Measurements from ENCODE around the gene KBTBD8.

Gene KBTBD8, protein sequence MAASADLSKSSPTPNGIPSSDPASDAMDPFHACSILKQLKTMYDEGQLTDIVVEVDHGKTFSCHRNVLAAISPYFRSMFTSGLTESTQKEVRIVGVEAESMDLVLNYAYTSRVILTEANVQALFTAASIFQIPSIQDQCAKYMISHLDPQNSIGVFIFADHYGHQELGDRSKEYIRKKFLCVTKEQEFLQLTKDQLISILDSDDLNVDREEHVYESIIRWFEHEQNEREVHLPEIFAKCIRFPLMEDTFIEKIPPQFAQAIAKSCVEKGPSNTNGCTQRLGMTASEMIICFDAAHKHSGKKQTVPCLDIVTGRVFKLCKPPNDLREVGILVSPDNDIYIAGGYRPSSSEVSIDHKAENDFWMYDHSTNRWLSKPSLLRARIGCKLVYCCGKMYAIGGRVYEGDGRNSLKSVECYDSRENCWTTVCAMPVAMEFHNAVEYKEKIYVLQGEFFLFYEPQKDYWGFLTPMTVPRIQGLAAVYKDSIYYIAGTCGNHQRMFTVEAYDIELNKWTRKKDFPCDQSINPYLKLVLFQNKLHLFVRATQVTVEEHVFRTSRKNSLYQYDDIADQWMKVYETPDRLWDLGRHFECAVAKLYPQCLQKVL

DNA sequence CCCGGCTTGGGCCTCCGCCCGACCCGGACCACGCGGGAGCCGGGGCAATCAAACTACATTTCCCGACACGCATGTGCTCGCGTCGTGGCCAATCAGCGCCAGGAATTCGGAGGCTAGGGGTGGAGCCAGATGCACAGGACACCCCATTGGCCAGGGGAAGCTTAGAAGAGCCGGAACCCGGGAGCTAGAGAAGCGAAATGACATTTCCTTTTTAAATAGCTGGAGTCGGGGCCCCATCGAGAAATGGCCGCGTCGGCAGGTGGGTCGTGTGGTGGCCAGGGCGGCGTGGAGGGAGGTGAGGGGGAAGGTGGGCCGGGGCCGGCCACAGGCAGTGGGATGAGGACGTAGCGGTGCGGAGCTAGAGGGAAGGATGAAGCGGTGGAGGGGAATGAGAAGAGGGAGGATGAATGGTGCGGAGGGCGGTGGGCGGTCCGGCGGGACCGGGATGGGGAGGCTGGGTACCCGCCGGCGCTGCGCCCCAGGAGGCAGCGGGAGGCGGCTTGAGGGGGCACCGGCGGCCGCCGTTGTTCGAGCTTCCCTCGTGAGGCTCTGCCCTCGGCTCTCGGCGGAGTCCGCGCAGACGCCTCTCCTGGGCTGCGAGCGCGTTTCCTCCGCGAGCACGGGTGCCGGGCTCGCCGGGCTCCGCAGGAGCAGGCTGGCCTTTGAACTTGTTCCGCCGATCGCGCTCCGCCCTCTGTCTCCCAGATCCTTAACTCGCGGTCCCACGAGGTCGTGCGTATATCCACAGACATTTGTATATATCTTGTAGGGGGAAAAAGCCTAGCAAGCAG is at the start of gene KBTBD8:
Gene KBTBD8 (plus strand): TSS at position 195 of the 791 bp plus-strand sequence. CDS start 49 bp downstream, at position 244.
- Mint-ChIP-seq H3K9me3 (no peaks in the 10 kb centered on the region), H3K36me3 (peaks cover 27% of the 10 kb centered on the region), H3K4me1 (peaks cover 17% of the 10 kb centered on the region), H3K4me3 (peak within 1 kb of the TSS; percentile 87), H3K27ac (peak within 1 kb of the TSS; percentile 86)
- ATAC-seq (peak; percentile 97), DNase-seq (ENCODE audit: low spot score in 2 of 2) (peak; percentile 84 to 97)

DNA sequence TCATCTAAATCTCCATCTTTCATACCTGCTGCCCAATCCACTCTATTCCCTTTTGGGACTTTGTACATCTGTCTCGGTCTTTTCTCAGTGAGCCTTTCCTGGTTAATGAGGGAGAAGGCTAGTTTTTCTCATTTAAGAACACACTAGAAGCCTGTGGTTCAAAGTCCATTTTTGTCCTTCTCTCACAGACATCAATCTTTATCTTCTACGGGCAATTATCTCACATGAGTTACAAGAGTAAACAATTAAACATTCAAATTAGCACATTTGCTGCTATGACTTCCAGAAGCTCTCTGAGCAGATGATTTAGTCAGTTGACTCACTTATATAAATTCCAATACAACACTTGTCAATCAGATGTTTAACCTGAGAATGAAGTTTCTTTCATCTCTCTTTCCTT is 49.3 kb upstream of the KBTBD8 start:
- DNase-seq (ENCODE audit: low spot score in 2 of 2) (no peak), ATAC-seq (no peak)
- no peak overlapping the region for H3K27ac Mint-ChIP-seq
- no peak overlapping the region for H3K4me3 Mint-ChIP-seq
- H3K9me3 Mint-ChIP-seq, result no peaks in the 10 kb centered on the region
- H3K4me1 Mint-ChIP-seq, result no peaks in the 10 kb centered on the region
- H3K36me3 Mint-ChIP-seq, result no peaks in the 10 kb centered on the region

DNA sequence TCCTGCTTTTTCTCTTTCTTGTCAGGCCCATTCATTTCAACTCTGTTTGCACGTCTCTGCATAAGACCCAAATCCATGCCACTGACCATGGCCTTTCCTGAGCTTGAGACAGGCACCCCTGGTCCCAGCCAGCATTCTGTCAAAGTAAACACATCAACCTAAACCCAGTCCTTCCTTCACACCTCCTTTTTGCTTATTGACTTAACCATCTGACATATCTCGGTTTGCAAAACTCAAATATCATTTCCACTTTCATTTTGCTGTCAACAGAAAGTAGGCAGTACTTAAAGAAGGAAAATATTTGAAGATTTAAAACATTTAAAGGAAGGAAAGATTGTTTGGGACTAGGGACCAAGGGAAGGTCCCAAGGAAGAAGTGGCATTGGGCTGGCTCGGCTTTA is 48.2 kb upstream of the KBTBD8 start:
- H3K9me3 Mint-ChIP-seq, result no peaks in the 10 kb centered on the region
- ATAC-seq (no peak), DNase-seq (ENCODE audit: low spot score in 2 of 2) (no peak)
- no peak overlapping the region for H3K4me3 Mint-ChIP-seq
- H3K27ac Mint-ChIP-seq, result no peak overlapping the region
- no peaks in the 10 kb centered on the region for H3K36me3 Mint-ChIP-seq
- H3K4me1 Mint-ChIP-seq, result no peaks in the 10 kb centered on the region

DNA sequence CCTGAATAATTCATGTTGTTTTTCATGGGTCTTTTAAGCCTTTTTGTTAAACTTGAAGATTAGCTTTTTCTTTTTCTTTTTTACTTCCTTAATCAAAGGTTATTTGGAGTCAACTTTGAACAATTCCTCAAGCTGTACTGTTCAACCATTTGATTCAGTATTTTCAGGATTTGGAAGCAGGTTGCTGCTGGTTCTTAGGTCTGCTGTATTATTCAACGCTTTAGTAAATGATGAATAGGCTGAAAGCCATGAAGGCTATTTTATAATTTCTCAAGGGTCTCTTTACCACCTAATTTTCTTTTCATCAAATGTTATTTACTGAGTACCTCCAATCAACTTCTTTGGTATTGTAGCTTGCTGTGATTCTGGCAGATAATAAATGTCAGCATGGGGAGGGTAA is 45.8 kb upstream of the KBTBD8 start:
- ATAC-seq (no peak), DNase-seq (ENCODE audit: low spot score in 2 of 2) (no peak)
- Mint-ChIP-seq H3K27ac (no peak overlapping the region), H3K4me1 (no peaks in the 10 kb centered on the region), H3K36me3 (no peaks in the 10 kb centered on the region), H3K4me3 (no peak overlapping the region), H3K9me3 (no peaks in the 10 kb centered on the region)

DNA sequence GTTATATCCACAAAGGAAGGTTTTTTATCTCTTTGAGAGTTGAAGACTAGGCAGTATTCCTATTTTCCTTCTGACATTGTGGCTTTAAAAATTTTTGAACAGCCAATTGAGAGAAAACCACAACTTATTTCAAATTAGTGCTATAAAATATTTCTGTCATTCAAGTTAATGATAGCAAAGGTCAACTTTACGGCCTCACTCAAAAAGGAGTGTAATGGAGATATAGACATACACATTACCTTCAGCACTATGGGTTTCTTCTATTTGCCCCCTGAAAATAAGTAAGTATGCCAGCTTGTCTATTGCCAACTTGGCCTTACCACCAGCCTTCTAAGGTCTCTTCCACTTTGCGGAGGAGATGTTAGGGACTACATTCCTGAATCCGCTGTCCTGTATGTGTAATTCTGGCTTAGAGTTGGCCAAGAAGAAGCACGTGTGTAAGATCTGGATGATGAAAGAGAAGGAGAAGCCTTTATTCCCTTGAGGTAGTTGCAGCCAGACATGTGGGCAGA is 44.1 kb upstream of the KBTBD8 start:
- H3K4me3 Mint-ChIP-seq, result no peak overlapping the region
- no peaks in the 10 kb centered on the region for H3K4me1 Mint-ChIP-seq
- DNase-seq (ENCODE audit: low spot score in 2 of 2) (no peak), ATAC-seq (no peak)
- H3K27ac Mint-ChIP-seq, result no peak overlapping the region
- no peaks in the 10 kb centered on the region for H3K9me3 Mint-ChIP-seq
- no peaks in the 10 kb centered on the region for H3K36me3 Mint-ChIP-seq

DNA sequence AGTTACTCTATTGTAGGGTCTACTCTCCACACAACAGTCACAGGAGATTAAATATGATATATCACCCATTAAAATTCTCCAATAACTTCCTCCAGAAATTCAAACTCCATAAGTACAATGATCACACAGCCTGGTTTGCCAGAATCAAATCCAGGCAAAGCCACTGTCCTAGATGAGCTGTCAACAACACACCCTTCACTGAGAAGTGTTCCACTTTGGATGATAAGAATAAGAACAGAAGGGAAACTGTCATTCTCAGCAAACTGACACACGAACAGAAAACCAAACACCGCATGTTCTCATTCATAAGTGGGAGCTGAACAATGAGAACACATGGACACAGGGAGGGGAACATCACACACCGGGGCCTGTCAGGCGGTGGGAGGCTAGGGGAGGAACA is 41.4 kb upstream of the KBTBD8 start:
- Mint-ChIP-seq H3K27ac (no peak overlapping the region), H3K4me1 (no peaks in the 10 kb centered on the region), H3K9me3 (no peaks in the 10 kb centered on the region), H3K4me3 (no peak overlapping the region), H3K36me3 (no peaks in the 10 kb centered on the region)
- no peak for ATAC-seq
- DNase-seq (ENCODE audit: low spot score in 2 of 2), result no peak

DNA sequence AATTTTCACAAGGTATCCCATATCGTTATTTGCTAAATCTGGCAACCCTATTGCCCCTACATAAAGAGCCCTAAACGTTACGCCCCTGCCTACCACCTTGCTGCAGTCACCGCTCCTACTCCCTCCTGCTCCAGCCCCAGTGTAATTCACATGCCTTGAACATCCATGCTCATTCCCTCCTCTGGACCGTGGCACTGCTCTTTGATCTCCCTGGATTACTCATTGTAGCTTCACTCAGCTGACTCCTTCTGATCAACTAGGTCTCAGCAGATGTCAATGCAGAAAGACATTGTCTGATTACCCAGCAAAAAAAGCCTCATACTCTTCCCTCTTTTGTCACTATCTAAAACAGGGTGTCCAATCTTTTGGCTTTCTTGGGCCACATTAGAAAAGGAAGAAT is 40.7 kb upstream of the KBTBD8 start:
- no peaks in the 10 kb centered on the region for H3K9me3 Mint-ChIP-seq

DNA sequence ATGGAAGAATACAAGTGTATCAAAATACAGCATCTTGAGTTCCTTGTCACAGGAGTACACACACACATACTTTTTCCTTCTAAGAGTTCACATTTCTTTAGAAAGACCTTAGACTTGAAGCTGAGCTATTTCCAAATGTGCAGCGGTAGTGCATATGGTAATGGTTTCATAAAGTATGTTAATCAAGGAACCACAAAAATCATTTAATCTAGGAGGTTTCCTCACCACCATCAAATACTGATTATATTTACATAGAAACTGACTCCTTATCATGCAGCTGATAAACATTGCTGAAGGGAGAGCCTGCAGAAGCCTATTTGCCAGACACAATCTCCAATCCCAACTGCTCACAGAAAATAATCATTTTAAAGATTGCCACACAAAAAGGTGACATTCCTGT is 40.0 kb upstream of the KBTBD8 start:
- H3K36me3 Mint-ChIP-seq, result no peaks in the 10 kb centered on the region
- ATAC-seq, result no peak
- H3K4me3 Mint-ChIP-seq, result no peak overlapping the region
- no peaks in the 10 kb centered on the region for H3K4me1 Mint-ChIP-seq
- no peak for DNase-seq (ENCODE audit: low spot score in 2 of 2)
- H3K27ac Mint-ChIP-seq, result no peak overlapping the region
- H3K9me3 Mint-ChIP-seq, result no peaks in the 10 kb centered on the region

More for the DNA sequence above, 40.7 kb upstream of the KBTBD8 start:
- Mint-ChIP-seq H3K4me1 (no peaks in the 10 kb centered on the region), H3K27ac (no peak overlapping the region), H3K36me3 (no peaks in the 10 kb centered on the region), H3K4me3 (no peak overlapping the region)
- DNase-seq (ENCODE audit: low spot score in 2 of 2) (no peak), ATAC-seq (no peak)

DNA sequence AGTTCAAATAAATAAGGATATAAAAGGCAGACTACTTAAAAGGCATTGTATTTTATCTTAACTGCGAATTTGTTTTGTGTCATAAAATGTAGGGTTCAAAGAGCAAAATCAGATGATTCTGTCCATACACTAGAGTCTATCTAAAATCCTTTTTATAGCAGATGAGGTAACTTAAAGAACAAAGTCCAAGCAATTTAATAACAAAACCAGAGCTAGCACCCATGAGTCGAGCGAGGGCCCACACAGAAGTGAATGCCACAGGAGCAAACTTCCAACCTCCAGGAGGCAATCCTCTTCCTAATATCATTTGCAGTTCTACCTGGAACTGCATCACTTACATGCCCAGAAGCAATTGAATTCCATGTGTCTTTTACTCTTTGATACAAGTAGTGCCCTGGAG is 35.4 kb upstream of the KBTBD8 start:
- DNase-seq (ENCODE audit: low spot score in 2 of 2), result no peak
- no peak for ATAC-seq
- Mint-ChIP-seq H3K27ac (no peak overlapping the region), H3K4me3 (no peak overlapping the region), H3K36me3 (no peaks in the 10 kb centered on the region), H3K9me3 (no peaks in the 10 kb centered on the region), H3K4me1 (no peaks in the 10 kb centered on the region)

DNA sequence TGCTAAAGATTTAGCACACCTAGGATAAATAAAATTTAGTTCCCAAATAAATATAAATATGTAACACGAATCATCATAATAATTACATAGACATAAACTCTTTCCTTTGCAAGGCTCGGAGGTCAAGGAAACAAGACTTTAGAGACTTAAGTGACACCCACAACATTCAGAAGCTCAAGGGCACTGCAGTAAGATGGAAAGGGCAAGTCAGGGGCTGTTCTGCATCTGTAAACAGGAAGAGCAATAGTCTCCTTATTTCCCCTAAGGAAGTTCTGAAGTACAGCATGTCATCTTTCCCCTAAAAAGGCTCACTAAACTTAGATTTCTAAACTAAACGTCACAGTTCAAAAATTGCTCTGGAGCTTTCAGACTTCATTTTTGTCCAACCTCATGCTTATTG is 26.9 kb upstream of the KBTBD8 start:
- DNase-seq (ENCODE audit: low spot score in 2 of 2), result no peak
- no peaks in the 10 kb centered on the region for H3K9me3 Mint-ChIP-seq
- H3K4me1 Mint-ChIP-seq, result peaks cover 8% of the 10 kb centered on the region
- no peak for ATAC-seq
- H3K36me3 Mint-ChIP-seq, result no peaks in the 10 kb centered on the region
- H3K4me3 Mint-ChIP-seq, result peak overlapping the region; percentile 70
- peak overlapping the region; percentile 26 for H3K27ac Mint-ChIP-seq

DNA sequence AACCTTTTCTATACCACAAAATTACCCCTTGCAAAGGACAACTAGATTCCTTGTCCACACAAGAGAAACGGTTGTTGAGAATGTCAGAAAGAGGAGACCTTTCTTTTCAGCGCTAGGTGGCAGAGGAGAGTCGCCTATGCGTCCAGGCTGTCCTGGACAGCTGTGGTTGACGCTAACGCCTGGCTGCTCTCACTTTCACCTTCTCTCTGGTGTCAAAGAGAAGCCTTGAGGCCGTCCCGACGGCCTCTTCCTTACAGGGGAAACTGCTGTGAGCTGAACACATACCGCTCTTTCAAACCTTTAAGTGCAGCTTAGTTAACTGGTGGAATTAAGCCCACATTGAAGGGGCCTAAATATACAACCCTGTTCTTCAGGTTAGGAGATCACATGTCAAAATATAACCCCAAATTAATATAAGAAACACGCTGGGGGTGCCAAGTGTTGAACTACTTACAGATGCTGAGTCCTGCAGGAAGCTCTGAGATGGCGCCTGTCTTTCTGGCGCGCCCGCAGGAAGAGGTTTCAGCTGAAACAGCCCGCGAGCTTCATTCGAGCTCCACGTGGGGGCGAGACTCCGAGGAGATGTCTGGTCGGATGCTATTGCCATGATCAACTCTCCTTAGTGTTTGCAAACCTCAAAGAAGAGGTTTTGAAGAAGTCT is 26.1 kb upstream of the KBTBD8 start:
- DNase-seq (ENCODE audit: low spot score in 2 of 2), result peak; percentile 35 to 77
- H3K9me3 Mint-ChIP-seq, result no peaks in the 10 kb centered on the region
- H3K27ac Mint-ChIP-seq, result peak overlapping the region; percentile 26
- ATAC-seq, result peak; percentile 93
- H3K36me3 Mint-ChIP-seq, result no peaks in the 10 kb centered on the region
- H3K4me3 Mint-ChIP-seq, result peak overlapping the region; percentile 70
- H3K4me1 Mint-ChIP-seq, result peaks cover 8% of the 10 kb centered on the region

DNA sequence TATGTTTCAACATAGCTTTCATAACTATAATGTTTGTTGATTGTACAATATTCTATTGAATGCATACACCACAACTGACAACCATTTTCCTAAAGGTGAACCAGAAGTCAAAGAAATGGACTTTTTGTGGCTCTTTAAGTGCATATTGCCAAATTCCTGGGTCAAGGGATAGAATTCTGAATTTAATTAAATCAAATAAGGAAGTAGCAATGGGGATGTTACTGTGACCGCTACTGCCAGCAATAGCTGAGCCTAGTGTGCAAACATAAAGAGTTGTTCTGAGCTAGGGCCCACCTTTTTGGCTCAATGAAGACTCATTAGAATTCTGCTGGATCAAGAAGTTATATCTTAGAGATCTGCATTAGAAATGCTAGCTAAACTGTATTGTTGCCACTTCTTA is 17.3 kb upstream of the KBTBD8 start:
- no peak overlapping the region for H3K27ac Mint-ChIP-seq
- no peak overlapping the region for H3K4me3 Mint-ChIP-seq
- H3K9me3 Mint-ChIP-seq, result no peaks in the 10 kb centered on the region
- ATAC-seq (no peak), DNase-seq (ENCODE audit: low spot score in 2 of 2) (no peak)
- no peaks in the 10 kb centered on the region for H3K4me1 Mint-ChIP-seq
- H3K36me3 Mint-ChIP-seq, result no peaks in the 10 kb centered on the region

DNA sequence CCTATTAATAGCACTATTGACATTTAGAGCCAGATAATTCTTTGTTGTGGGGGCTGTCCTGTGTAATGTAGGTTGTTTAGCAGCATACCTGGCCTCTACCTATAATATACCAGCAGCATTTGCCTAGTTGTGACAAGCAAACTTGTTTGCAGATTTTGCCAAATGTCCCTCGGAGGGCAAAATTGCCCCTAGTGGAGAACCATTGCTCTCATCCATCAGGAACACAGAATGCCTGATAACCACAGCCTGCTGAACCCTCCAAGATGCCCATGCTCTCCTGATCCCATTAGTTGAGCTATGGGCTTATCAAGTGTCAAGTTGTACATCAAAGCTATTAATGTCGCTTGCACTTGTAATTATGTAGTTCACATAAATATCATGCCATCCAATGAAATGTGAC is 15.0 kb upstream of the KBTBD8 start:
- no peak for DNase-seq (ENCODE audit: low spot score in 2 of 2)
- Mint-ChIP-seq H3K9me3 (no peaks in the 10 kb centered on the region), H3K36me3 (no peaks in the 10 kb centered on the region), H3K27ac (no peak overlapping the region), H3K4me3 (no peak overlapping the region), H3K4me1 (no peaks in the 10 kb centered on the region)
- no peak for ATAC-seq

DNA sequence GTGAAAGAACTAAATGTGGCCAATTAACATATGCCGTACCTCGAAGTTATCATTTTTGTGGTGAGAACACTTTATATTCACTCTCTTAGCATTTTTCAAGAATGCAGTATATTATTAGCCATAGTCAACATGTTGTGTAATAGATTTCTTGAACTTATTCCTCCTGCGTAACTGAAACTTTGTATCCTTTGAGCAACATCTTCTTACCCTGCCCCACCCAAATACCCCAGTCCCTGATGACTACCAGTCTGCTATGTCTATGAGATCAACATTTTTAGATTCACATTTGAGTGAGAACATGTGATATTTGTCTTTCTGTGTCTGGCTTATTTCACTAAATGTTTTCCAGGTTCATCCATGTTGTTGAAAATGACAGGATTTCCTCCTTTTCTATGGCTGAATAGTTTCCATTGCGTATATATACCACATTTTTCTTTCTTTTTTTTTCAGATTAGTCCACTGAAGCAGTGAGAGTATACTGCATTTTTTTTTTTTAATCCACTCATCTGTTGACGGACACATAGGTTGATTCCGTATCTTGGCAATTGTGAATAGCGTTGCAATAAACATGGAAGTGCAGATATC is 12.7 kb upstream of the KBTBD8 start:
- Mint-ChIP-seq H3K27ac (no peak overlapping the region), H3K4me3 (no peak overlapping the region), H3K9me3 (no peaks in the 10 kb centered on the region), H3K4me1 (no peaks in the 10 kb centered on the region), H3K36me3 (no peaks in the 10 kb centered on the region)
- ATAC-seq (no peak), DNase-seq (ENCODE audit: low spot score in 2 of 2) (no peak)

DNA sequence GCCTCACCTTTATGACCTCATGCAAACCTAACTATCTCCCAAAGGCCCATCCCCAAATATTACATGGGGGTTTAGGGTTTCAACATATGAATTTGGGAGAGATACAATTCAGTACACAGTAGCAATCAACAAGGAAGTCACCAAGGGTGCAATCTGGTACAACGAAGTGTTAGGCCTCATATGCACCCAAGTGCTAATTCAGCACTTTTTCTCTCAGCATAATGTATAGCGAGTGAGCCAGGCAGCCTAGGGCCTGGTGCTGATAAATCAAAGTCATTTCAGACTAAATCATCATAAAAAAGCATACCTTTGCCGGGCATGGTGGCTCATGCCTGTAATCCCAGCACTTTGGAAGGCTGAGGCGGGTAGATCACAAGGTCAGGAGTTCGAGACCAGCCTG is 11.7 kb upstream of the KBTBD8 start:
- no peaks in the 10 kb centered on the region for H3K4me1 Mint-ChIP-seq
- H3K4me3 Mint-ChIP-seq, result no peak overlapping the region
- H3K27ac Mint-ChIP-seq, result no peak overlapping the region
- H3K36me3 Mint-ChIP-seq, result no peaks in the 10 kb centered on the region
- no peak for ATAC-seq
- no peak for DNase-seq (ENCODE audit: low spot score in 2 of 2)
- no peaks in the 10 kb centered on the region for H3K9me3 Mint-ChIP-seq

All from stimulated activated effector memory CD8-positive, alpha-beta T cell treated with anti-CD3 and anti-CD28 coated beads, Interleukin-12 subunit alpha, Interleukin-12 subunit beta, amount 100 ng/mL, for 72 hours (primary cell).